ENCODE measurements around the gene GPR61.

Gene GPR61

DNA sequence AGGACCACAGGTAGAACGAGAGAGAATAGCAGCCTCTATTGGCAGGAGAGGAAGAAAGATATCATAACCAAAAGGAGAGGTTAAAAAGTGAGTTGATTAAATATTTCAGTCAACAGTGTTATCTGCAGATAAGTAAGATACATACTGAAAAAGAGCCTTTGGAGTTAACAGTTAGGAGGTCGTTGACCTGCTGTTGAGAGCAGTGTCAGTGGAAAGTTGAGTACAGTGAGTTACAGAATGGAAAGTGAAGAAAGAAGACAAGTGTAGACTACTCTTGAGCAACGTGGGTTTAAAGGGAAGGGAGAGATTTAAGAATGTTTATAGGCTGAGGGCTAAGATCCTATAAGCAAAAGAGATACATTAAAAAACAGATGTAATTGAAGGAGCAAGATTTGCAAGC, 49.5 kb downstream of the GPR61 start:
- peak in 1 of 2 experiments; percentile 28 for DNase-seq
- TF ChIP-seq GATA1 (IDR thresholded peaks at IDR 0.05; ENCODE audit: low read depth, low read length) (no peak), POLR2A (IDR thresholded peaks at IDR 0.05; ENCODE audit: low read length) (no peak)

- TF ChIP-seq POLR2A (IDR thresholded peaks at IDR 0.05; ENCODE audit: low read length) = no peak
- TF ChIP-seq GATA1 (IDR thresholded peaks at IDR 0.05; ENCODE audit: low read depth, low read length) = no peak
- DNase-seq = no peak
Measured at GRCh38 chr1:109589679-109590078, 50.0 kb downstream of the GPR61 start.

DNA sequence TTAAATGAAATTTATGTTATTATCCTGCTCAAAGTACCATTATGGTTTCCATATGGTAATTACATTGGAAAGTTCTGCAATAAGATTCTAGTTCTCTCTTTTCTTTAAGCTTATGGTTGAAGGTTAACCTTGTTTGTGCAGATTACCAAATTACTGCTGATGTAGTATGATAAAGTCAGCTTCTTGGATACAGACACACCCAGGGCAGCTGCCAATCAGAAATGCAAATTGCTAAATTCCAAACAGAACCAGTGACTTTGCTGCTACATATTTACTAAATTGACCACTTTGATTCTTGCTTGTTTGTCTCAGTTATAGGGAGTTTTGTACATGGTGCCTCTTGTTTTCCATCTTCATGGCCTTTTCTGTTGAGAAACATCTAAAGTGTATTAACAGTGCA, 53.2 kb downstream of the GPR61 start:
- peak; percentile 53 to 61 for DNase-seq
- no peak for TF ChIP-seq GATA1 (IDR thresholded peaks at IDR 0.05; ENCODE audit: low read depth, low read length)
- no peak for TF ChIP-seq POLR2A (IDR thresholded peaks at IDR 0.05; ENCODE audit: low read length)

GRCh38 chr1:109595531-109595930, 55.9 kb downstream of the GPR61 start:
- DNase-seq = no peak
- TF ChIP-seq POLR2A (IDR thresholded peaks at IDR 0.05; ENCODE audit: low read length) = no peak
- TF ChIP-seq GATA1 (IDR thresholded peaks at IDR 0.05; ENCODE audit: low read depth, low read length) = no peak
